DMS53 treated with DMSO at 0.1 percent for 48 hours (cell line): ENCODE data around the gene TJP1.
"Not testable (repeated sequence)": the region's sequence is repeated elsewhere in the genome, so short reads cannot be mapped to it uniquely, and the experiment has no call there.

Experiments
- DNase-seq: peaks from one replicate; lab custom pipeline; 2025; ENCODE audit not compliant: unreplicated experiment; lab: John Stamatoyannopoulos, UW

TJP1 gene

DNA sequence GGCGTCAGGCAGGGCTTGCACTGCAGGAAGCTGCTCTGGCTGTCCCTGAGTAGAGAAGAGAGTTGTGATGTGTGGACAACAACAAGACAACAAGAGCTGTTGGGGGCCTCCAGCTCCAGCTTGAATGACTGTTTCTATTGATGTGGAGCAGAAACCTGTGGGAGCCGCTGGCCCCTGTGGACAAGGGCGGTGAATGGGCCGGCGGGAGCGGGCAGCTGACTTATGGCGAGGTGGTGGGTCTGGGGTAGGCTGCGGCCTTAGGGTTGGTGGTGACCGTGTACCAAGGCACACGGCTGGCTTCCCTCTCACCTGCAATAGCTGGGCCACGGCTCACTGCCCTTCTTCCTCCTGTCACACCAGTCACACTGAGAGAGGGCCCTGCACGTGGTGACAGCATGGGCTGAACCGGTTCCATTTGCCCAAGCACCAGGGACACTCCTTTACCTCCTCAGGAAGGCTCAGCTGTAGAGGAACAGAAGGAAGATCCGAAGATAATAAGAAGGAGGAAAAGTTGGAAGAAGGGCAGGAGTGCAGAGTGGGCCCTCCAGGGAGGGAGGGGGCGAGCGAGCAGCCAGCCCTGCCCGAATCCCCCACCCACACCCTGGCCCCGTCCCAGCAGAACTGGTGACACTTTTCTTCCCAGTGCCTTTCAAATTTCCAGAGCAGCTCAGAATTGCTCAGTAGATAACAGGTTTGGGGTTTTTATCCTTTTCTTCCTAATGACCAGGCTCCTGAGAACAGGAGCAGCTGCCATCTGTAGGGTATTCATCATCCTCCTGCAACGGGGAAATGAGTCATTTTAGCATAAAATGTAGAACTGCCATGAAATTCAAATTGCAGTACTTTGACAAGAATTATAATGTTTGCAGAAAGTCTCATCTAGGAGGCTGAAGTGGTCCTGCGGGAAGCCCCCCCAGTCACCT lies 136.9 kb downstream of the TJP1 start:
- no peak for DNase-seq

DNA sequence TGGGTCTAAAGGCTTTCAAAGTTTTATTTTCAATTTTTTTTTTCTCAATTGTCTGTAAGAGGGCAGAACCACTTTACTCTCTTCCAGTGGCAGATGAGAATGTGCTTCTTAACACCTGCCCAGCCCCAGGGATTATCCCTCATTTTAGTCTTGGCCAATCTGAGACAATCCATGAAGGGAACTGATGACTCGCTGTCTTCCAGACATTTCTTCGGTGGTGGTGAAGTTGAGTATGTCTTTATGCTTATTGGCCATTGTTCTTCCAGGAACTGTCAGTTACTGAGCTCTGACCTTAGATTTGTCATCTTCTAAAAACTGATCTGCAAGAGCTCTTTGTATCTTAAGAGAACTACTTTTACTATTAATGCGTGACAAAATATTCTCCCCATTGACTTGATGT lies 139.5 kb downstream of the TJP1 start:
- no peak for DNase-seq

DNA sequence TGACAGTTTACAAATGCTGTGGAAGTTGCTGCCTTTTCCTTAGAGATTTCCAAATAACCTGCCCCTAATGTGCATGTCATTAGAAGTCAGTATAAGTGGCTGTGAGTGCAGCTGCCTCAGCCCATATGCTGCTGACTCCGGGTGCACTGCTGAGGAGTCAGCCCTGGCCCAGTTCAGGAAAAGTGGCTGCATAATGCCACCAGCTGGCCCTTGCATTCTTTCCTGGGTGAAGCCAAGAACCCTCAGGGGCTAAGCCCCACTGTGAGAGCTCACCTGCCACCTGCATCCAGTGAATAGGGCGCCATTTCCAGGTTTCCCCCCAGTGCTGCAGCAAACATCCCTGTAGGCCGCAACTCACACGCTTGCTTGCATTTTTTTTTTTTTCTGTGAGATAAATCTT lies 139.9 kb downstream of the TJP1 start:
- no peak for DNase-seq

DNA sequence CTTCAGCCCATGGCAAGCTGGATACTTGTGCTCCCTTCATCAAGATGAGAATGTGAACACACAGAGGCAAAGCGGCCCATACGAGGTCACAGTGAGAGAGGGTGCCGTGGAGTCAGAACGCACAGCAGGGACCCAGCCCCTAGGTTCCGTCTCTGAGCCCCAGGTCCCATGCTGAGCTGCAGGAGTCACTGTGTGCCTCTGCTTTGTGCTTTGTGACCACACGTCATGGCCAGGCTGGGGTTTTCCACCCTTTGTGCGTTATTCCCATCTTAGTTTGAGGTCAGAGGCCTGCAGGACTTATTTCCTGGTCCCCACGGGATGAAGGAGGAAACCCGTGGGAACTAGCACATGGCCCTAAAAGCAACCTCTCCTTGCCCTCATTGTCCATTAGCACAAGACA lies 140.3 kb downstream of the TJP1 start:
- DNase-seq, result no peak

DNA sequence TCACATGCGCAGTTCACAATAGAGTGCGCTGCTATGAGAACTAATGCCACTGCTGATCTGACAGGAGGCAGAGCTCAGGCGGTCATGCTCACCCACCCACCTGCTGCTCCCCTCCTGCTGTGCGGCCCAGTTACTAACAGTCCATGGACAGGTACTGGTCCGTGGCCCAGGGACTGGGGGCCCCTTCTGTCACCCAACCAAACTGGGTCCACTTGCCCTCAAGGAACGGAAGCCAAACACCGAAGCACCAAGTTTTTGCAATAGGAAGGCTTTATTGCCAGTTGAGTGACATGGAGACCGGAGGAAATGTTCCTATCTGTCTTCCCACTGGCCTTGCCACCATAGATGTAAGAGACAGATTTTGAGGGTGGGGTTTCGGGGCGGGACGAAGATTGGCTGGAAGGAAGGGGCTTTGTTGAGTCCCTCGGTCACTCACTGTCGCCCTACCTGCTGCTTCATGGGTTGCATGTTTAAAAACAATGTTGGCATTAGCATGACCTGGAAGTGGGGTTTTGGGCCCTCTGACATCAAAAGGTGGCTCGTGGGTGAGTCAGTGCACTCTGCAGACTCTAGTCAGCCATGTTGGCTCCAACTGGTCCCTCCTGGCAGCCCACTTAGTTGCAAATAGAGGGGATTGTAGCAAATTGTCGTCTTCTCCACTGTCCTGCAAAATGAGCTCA lies 141.0 kb downstream of the TJP1 start:
- DNase-seq, result no peak

DNA sequence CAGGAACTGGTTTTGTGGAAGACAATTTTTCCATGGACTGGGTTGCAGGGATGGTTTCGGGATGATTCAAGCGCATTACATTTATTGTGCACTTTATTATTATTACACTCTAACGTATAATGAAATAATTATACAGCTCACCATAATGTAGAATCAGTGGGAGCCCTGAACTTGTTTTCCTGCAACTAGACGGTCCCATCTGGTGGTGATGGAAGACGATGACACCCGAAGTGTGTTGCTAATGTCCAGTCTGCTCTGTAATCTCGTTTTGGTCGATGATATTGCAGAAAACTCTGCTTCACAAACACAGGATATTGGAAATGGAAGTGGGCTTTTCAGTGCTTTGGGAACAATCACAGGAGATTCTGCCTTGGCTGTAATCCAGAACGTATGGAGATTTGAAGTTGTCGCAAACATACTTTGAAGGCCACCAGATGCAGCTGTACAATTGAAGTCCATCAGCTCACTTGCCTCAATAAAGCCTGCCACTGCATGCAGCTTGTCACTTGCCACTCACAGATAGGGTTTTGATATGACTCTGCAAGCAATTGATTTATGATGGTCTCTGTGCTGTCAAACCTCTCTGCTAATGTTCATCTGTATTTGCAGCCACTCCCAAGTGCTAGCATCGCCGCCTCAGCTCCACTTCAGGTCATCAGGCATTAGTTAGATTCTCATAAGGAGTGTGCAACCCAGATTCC lies 141.7 kb downstream of the TJP1 start:
- DNase-seq, result no peak

DNA sequence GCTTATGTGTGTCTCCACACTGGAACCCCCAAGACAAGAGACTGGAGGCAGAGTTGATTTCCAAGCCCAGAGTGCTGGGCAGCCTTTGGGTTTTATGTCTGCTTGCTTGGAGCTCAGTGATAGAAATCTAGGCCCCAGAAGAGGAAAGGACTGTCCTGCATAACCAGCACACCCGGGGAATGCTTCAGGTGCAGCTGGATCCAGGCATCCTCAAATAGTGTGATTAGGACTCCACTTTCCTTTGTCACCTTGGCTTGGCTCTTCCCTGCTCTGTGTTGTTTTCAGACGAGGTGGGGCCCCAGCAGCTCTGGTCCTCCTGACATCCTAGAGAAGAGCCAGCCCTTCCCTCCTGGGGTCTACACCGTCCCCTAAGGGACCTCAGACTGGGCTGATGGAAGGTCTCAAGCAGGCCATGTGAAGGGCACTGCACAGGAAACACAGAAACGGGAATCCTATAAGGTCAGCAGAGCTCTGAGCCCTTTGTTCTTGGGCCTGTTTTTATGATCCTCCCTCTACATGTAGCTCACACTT lies 143.7 kb downstream of the TJP1 start:
- DNase-seq, result no peak

DNA sequence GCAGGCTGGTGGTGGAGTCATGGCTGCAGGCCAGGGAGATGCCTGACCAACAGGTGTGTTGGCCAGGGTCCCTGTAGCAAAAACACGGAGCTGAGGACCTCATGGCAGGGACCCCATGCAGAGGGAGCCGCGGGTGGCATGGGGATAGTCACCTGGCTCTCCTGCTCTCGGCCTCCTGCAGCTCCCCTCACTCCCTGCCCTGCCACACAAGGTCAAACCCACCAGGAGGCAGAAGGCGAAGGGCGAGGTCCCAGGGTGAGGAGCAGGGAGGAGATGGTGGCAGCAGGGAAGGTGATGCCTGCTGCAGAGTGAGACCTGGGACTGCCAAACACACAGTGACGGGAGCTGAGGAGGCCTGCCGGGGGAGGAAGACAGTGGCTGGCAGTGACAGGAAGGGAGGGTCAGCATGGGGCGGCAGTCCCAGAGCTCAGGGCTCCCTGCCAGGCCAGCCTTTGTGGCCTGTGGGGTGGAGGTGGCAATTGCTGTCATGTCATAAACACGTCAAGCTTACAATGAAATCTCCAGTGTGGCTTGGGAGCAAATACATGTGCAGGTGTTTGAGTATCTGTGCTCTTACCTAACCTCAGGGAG lies 144.3 kb downstream of the TJP1 start:
- no peak for DNase-seq

DNA sequence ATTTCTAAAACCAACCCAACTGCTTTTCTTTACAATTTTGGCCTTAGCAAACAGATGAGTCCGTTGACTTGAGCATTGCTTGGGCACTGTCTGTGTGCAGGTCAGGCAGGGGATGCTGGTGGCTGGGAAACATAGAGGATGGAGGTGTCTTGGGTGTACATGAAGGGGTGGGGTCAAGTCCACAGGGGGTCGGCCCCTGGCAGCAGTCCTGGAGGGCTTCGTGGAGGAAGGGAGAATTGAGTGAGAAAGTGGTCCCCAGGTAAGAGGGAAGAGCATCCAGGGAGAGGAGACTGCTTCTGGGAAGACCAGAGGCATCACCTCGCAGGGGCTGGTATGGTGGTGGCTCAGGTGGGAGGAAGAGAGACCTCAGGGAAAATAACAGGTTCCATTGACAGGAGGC lies 144.8 kb downstream of the TJP1 start:
- DNase-seq, result no peak

DNA sequence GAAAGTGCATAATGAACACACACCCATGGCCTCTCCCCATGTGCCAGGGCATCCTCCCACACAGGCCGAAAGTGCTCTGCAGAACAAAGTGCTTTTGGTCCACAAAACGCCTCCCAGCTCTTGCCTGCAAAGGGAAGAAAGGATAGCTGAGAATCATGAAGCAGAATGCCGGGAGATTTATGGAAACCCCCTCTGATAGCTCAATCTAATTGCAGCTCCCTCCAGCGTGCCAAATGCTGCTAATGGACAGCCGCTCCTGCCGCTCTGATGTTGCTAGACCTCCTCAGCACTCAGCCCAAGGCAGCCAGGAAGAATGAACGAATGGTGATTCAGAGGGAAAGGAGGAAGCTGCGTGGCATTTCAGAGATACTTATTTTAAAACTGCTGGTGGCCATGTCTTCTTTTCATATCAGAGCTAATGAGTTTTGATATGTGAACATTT lies 145.3 kb downstream of the TJP1 start:
- DNase-seq, result no peak

DNA sequence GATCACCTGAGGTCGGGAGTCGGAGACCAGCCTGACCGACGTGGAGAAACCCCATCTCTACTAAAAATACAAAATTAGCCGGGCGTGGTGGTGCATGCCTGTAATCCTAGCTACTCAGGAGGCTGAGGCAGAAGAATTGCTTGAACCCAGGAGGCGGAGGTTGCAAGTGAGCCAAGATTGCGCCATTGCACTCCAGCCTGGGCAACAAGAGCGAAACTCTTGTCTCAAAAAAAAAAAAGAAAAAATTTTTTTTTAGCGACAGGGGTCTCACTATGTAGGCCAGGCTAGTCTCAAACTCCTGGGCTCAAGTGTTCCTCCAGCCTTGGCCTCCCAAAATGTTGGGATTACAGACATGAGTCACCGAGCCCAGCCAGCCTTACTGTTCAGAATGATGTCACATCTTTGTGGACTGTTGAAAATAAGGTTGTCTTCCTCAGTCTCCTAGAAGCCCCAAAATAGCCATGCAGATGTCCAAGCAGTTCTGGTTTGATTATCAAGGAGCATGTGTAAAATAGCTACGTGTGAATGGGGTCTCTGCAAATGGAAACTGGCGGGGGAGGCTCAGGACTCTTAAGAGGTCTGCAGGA lies 145.8 kb downstream of the TJP1 start:
- DNase-seq, result not testable (repeated sequence)

DNA sequence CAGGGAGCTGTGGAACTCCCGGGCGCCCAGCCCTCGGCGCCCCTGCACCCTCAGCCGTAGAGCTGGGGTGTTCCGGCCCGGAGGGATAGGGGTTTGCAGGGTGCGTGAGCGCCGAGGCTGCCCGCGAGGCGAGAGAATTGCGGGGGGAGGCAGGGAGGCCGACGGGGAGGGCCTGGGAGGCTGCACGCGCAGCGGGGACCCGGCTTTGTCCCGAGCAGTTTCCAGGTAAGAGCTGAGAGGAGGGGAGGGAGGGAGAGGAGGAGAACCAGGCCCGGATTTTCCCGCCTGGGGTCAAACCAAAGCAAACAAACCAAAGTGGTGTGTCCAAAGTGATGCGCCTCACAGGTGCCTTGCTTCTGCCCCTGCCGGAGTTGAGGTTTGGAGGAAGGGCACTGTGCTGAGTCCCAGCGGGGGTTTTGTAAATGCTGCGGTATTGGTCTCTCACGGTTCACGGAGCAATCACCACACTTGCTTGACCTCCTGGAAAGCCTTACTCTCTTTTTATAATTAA lies 146.4 kb downstream of the TJP1 start:
- DNase-seq, result no peak

DNA sequence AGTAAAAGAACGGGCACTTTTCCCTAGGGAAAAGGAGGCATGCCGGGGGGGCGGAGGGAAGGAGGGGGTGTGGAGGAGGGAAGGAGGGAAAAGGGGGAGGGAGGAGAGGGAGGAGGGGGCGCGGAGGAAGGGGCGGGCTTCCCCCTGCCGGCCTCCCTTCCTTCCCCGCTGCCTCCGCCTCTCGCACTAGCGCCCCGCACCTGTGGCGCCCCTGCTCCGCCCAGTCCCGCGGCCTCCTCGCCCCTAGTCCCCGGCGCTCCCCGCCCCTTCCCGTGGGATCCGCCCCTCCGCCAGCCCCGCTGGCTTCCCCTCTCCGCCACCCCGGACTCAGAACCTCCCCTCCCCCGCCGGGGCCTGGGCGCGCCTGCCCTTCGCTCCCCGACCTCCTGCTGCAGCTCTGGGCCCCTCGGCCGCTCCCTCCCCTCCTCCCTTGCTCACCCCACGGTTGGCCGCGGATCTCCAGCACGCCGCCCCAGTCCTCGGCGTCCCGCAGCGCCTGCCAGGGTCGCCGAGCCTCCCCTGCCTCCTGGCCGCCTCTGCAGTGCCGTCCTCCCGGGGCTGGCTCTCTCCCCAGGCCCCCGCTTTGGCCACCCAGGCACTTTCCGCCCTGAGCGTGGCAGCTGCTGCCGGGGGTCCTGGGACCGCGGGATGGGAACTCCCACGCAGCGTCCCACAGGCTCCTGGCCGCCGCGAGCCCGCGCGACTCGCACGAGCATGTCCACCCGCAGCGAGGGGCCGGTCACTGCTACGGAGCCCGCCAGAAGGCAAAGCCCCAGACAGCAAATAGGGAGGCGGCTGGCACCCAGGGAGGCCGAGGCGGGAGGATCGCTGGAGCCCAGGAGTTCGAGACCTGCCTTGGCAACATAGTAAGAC lies 147.4 kb downstream of the TJP1 start:
- DNase-seq, result peak; percentile 32

DNA sequence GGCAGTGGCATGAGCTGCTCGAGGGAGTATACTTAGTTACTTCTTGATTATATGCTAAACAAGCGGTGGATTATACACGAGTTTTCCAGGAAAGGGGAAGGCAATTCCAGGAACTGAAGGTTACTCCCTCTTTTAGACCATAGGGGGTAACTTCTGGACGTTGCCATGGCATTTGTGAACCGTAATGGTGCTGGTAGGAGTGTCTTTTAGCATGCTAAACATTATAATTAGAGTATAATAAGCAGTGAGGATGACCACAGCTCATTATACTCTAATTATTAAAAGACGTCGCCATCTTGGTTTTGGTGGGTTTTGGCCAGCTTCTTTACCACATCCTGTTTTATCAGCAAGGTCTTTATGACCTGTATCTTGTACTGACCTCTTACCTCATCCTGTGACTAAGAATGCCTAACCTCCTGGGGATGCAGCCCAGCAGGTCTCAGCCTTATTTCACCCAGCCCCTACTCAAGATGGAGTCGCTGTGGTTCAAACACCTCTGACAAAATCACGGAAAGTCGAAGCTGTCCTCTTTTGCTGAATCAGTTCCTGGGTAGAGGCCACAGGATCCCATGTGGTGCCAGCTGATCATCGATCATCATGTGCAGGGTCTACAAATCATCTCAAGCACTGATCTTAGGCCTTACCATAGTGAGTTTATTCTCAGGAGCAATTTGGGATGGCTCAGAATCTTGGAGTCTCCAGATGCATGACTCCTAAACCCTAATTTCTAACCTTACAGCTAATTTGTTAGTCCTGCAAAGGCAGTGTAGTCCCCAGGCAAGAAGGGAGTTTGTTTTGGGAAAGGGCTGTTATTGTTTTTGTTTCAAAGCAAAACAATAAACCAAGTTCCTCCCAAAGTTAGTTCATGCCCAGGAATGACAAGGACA lies 149.1 kb downstream of the TJP1 start:
- no peak for DNase-seq

DNA sequence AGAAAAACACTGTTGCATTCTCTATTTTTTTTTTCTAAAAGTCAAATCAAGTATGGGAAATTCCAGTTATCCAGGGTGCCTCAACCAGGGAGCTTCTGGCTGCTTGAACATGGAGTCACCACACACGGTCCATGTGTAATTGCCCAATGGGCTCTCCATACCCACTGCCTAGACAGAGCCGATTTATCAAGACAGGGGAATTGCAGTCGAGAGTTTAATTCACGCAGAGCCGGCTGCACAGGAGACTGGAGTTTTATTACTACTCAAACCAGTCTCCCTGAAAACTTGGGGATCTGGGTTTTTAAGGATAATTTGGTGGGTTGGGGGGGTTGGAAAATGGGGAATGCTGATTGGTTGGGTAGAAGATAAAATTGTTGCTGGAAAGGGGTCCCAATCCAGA lies 149.8 kb downstream of the TJP1 start:
- DNase-seq, result no peak

DNA sequence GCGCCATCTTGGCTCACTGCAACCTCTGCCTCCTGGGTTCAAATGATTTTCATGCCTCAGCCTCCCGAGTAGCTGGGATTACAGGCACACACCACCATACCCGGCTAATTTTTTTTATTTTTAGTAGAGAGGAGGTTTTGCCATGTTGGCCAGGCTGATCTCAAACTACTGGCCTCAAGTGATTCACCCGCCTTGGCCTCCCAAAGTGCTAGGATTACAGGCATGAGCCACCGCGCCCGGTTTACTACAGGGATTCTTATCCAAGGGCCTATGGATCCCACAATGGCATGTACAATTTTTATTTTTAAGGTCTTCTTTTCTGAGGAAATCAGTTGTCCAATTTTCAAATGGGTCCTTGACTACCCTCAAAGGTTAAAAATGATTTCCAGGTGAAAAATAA lies 150.2 kb downstream of the TJP1 start:
- not testable (repeated sequence) for DNase-seq

DNA sequence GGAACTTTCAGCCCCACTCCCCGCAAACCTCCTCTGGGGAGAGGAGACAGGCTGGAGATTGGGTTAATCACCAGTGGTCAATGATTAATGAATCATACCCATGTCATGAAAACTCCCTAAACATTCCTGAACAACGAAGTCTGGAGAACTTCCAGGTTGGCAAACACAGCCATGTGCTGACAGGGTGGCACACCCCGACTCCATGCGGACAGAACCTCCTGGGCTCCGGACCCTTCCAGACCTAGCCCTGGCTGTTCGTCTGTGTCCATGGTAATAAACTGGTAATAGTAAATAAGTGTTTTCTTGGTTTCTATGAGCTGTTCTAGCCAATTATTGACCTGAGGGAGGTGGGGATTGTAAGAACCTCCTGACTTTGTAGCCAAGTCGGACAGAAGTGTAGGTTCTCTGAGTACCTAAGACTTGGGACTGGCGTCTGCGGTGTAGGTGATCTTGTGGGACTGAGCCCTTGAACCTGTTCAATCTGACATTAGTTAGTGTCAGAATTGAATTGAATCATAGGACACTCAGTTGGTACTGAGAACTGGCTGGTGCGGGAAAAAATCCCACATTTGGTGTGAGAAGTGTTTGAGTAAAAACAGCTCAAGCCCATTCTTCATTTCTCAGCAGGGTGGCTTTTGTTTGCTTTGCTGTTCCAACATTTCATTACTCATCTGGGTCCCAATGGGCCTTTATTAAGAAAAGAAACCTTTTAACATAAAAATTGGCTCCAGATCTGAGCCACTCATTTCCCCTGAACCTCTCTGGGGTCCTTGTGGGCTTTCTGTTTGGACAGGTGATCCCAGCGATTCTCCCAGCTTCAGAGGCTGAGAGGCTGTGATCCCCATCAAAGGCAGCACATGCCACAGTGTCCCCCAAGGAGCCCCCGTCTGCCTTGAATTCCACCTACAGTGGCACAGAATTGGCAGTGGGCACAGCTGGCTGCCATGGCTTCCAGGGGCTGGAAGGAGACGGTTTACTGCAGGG lies 151.0 kb downstream of the TJP1 start:
- DNase-seq, result peak; percentile 46
